OCI-LY7 (cell line): Measurements from ENCODE around the gene ARL15. TPM values are rescaled to one million over a fixed set of nuclear protein-coding genes. Genes with fewer than 3 reads are reported as not detected.

Source experiments
- BruUV-seq: library from RNA; stranded (reverse); fragments of 400-500 nt; replicated peaks from 2 replicates; lab custom pipeline; 2021; lab: Mats Ljungman, UMichigan
- CTCF ChIA-PET: fragments of 300-600 bp; sonication (Branson Sonifier 250); formaldehyde crosslinking; loops from one replicate; lab custom pipeline; 2022; ENCODE audit warnings: antibody characterized with exemption; ENCODE audit not compliant: unreplicated experiment; lab: Charles Lee
- POLR2A ChIA-PET: fragments of 300-600 bp; sonication (Branson Sonifier 250); formaldehyde crosslinking; loops from one replicate; lab custom pipeline; 2022; ENCODE audit warnings: antibody characterized with exemption; lab: Charles Lee
- DNase-seq: peaks from one replicate; pipeline ENCODE4 v3.0.0-alpha.2; 2015; ENCODE audit warnings: low spot score
- H2AFZ ChIP-seq: fragments of 200-600 bp; sonication (generic), shearing (Covaris generic); 2 replicates; pipeline ENCODE4 v1.6.1; 2014; ENCODE audit warnings: mild to moderate bottlenecking, antibody characterized with exemption, low read length, moderate library complexity
- H3K27ac ChIP-seq: fragments of 200-600 bp; sonication (generic); 2 replicates; pipeline ENCODE4 v1.5.1; 2014; ENCODE audit warnings: mixed run types, low read depth, mild to moderate bottlenecking, moderate library complexity, low read length, inconsistent platforms; ENCODE audit not compliant: poor library complexity, severe bottlenecking
- H3K36me3 ChIP-seq: fragments of 200-600 bp; sonication (generic); 2 replicates; pipeline ENCODE4 v1.6.1; 2014; ENCODE audit warnings: mild to moderate bottlenecking, antibody characterized with exemption, low read length, moderate library complexity, mixed read lengths; ENCODE audit not compliant: insufficient read depth
- H3K4me1 ChIP-seq: fragments of 200-600 bp; sonication (generic); 2 replicates; pipeline ENCODE4 v1.5.1; 2014; ENCODE audit warnings: mild to moderate bottlenecking, low read length; ENCODE audit not compliant: insufficient read depth, poor library complexity, severe bottlenecking
- H3K4me2 ChIP-seq: fragments of 200-600 bp; sonication (generic); 2 replicates; pipeline ENCODE4 v1.6.1; 2014; ENCODE audit warnings: mild to moderate bottlenecking, low read length
- H3K4me3 ChIP-seq: fragments of 200-600 bp; sonication (generic); 2 replicates; pipeline ENCODE4 v1.5.1; 2014; ENCODE audit warnings: mild to moderate bottlenecking, low read depth, low read length; ENCODE audit not compliant: poor library complexity, severe bottlenecking
- H3K79me2 ChIP-seq: fragments of 200-600 bp; sonication (generic); 2 replicates; pipeline ENCODE4 v1.6.1; 2016; ENCODE audit warnings: low read depth, mild to moderate bottlenecking, low read length, moderate library complexity, mixed read lengths; ENCODE audit not compliant: insufficient read depth
- H3K9me2 ChIP-seq: fragments of 200-600 bp; sonication (generic); 2 replicates; pipeline ENCODE4 v1.6.1; 2016; ENCODE audit warnings: mild to moderate bottlenecking, low read length, mixed read lengths; ENCODE audit not compliant: insufficient read depth
- H3K9me3 ChIP-seq: fragments of 200-600 bp; sonication (generic); 2 replicates; pipeline ENCODE4 v1.6.1; 2014; ENCODE audit warnings: mild to moderate bottlenecking, mixed run types, low read length, mixed read lengths
- H4K20me1 ChIP-seq: fragments of 200-600 bp; sonication (generic); 2 replicates; pipeline ENCODE4 v1.6.1; 2014; ENCODE audit warnings: mild to moderate bottlenecking, antibody characterized with exemption, low read length, moderate library complexity, mixed read lengths; ENCODE audit not compliant: insufficient read depth
- CTCF ChIP-seq: fragments of 200-600 bp; sonication (generic); conservative IDR thresholded peaks from 2 replicates; pipeline ENCODE4 v1.5.1; 2014; ENCODE audit warnings: mild to moderate bottlenecking, antibody characterized with exemption, low read length, moderate library complexity, mixed read lengths
- EZH2phosphoT487 ChIP-seq: fragments of 200-600 bp; sonication (generic); IDR thresholded peaks from 2 replicates; pipeline ENCODE4 v1.6.1; 2018; ENCODE audit warnings: low read depth, borderline replicate concordance, mild to moderate bottlenecking, mixed run types, antibody characterized with exemption, low read length, moderate library complexity, mixed read lengths
- intact Hi-C: fragments of 100-400 bp; cut with micrococcal nuclease; formaldehyde crosslinking; loops from one replicate; pipeline ENCODE4 v1.10.0; 2022; ENCODE audit not compliant: unreplicated experiment
- total RNA-seq, 2 experiments: library from RNA; depleted of rRNA in 1 of 2; stranded (reverse); fragments of >200 nt in 1 of 2; shearing (Covaris generic) in 1 of 2; gene quantifications; 2 replicates each; pipeline ENCODE4 v1.2.3, GENCODE V29; 2014 to 2022

The ARL15 gene
- total RNA-seq, 2 experiments from 2014 or later = 18.8 to 24.4 TPM

- no peak overlapping the region for H3K4me3 ChIP-seq
- intact Hi-C loops = no loop called here
- BruUV-seq = no TSS peak
- H2AFZ ChIP-seq = no peak overlapping the region
- H3K9me2 ChIP-seq = no peaks in the 10 kb centered on the region
- no peak overlapping the region for H3K27ac ChIP-seq
- no peaks in the 10 kb centered on the region for H3K4me1 ChIP-seq
- H3K4me2 ChIP-seq = no peak overlapping the region
- H4K20me1 ChIP-seq = no peaks in the 10 kb centered on the region
- no peaks in the 10 kb centered on the region for H3K36me3 ChIP-seq
- CTCF ChIA-PET = no interaction called here
- POLR2A ChIA-PET = no interaction called here
- no peak for DNase-seq
- no peaks in the 10 kb centered on the region for H3K79me2 ChIP-seq
- TF ChIP-seq EZH2phosphoT487 (no peak), CTCF (no peak)
- no peaks in the 10 kb centered on the region for H3K9me3 ChIP-seq
These were observed 302.3 kb downstream of the ARL15 start for GRCh38 chr5:54007827-54008777.

GRCh38 chr5:54004697-54005096 is 305.7 kb downstream of the ARL15 start:
- no peak for DNase-seq
- BruUV-seq = no TSS peak
- intact Hi-C loops = no loop called here
- H3K27ac ChIP-seq = no peak overlapping the region
- no peak overlapping the region for H3K4me3 ChIP-seq
- no peak overlapping the region for H2AFZ ChIP-seq
- no peaks in the 10 kb centered on the region for H3K9me3 ChIP-seq
- H3K4me2 ChIP-seq = no peak overlapping the region
- no peaks in the 10 kb centered on the region for H4K20me1 ChIP-seq
- H3K79me2 ChIP-seq = no peaks in the 10 kb centered on the region
- H3K4me1 ChIP-seq = no peaks in the 10 kb centered on the region
- TF ChIP-seq EZH2phosphoT487 = no peak
- TF ChIP-seq CTCF = no peak
- CTCF ChIA-PET = no interaction called here
- no peaks in the 10 kb centered on the region for H3K36me3 ChIP-seq
- POLR2A ChIA-PET = no interaction called here
- no peaks in the 10 kb centered on the region for H3K9me2 ChIP-seq

GRCh38 chr5:54002779-54003178 is 307.6 kb downstream of the ARL15 start:
- no TSS peak for BruUV-seq
- POLR2A ChIA-PET = interaction anchor here (0.6 kb wide), 1 partner anchor 135 kb away, joined by 3 read pairs; no protein-coding TSS in a partner anchor
- no peaks in the 10 kb centered on the region for H3K79me2 ChIP-seq
- H3K36me3 ChIP-seq = no peaks in the 10 kb centered on the region
- H4K20me1 ChIP-seq = no peaks in the 10 kb centered on the region
- no peaks in the 10 kb centered on the region for H3K9me3 ChIP-seq
- H3K4me3 ChIP-seq = no peak overlapping the region
- no peak for DNase-seq
- H2AFZ ChIP-seq = no peak overlapping the region
- H3K27ac ChIP-seq = no peak overlapping the region
- no peak overlapping the region for H3K4me2 ChIP-seq
- H3K9me2 ChIP-seq = no peaks in the 10 kb centered on the region
- no peaks in the 10 kb centered on the region for H3K4me1 ChIP-seq
- intact Hi-C loops = no loop called here
- CTCF ChIA-PET = no interaction called here
- TF ChIP-seq CTCF = no peak
- TF ChIP-seq EZH2phosphoT487 = no peak
